H1 (cell line): ENCODE measurements around the gene NLRP10. TPM values are rescaled to one million over a fixed set of nuclear protein-coding genes. Genes with fewer than 3 reads are reported as not detected.

Source experiments
- CTCF ChIA-PET: fragments of 300-600 bp; sonication (Branson Sonifier 250); formaldehyde crosslinking; loops from one replicate; lab custom pipeline; 2021; ENCODE audit not compliant: partially characterized antibody; lab: Charles Lee
- POLR2A ChIA-PET: fragments of 300-600 bp; sonication (Branson Sonifier 250); formaldehyde crosslinking; loops from one replicate; lab custom pipeline; 2021; ENCODE audit warnings: inconsistent platforms; ENCODE audit not compliant: partially characterized antibody; lab: Charles Lee
- DNase-seq, 2 experiments: peaks; one replicate each; pipeline versions ENCODE4 v3.0.0 to v3.0.0-alpha.2; 2010 to 2022; ENCODE audit warnings: low spot score in 2 of 2, low read depth in 1 of 2, mixed read lengths in 1 of 2
- FAIRE-seq: peaks from 2 replicates; lab custom pipeline; 2011; peaks lifted over from hg19 to GRCh38; lab: Jason Lieb, UNC
- H2AFZ ChIP-seq: 2 replicates; pipeline ENCODE4 v1.8.1; 2012; ENCODE audit warnings: low read length, inconsistent platforms
- H2AK5ac ChIP-seq: 2 replicates; pipeline ENCODE4 v1.6.1; 2013; ENCODE audit warnings: low read depth, low read length
- H2BK120ac ChIP-seq: replicated peaks from 2 replicates; pipeline ENCODE3; 2013; ENCODE audit warnings: low read depth, low read length, inconsistent platforms
- H2BK12ac ChIP-seq: 2 replicates; pipeline ENCODE4 v1.6.1; 2013; ENCODE audit warnings: low read depth, low read length
- H2BK15ac ChIP-seq: 2 replicates; pipeline ENCODE4 v1.6.1; 2013; ENCODE audit warnings: low read length
- H2BK20ac ChIP-seq: 2 replicates; pipeline ENCODE4 v1.6.1; 2013; ENCODE audit warnings: low read length
- H2BK5ac ChIP-seq: 2 replicates; pipeline ENCODE4 v1.6.1; 2013; ENCODE audit warnings: low read depth, low read length
- H3K14ac ChIP-seq: 2 replicates; pipeline ENCODE4 v1.6.1; 2013; ENCODE audit warnings: inconsistent platforms; ENCODE audit not compliant: insufficient read length
- H3K18ac ChIP-seq: 2 replicates; pipeline ENCODE4 v1.6.1; 2013; ENCODE audit warnings: low read length; ENCODE audit errors: extremely low read depth
- H3K23ac ChIP-seq: 2 replicates; pipeline ENCODE4 v1.6.1; 2013; ENCODE audit warnings: inconsistent platforms; ENCODE audit not compliant: insufficient read length
- H3K23me2 ChIP-seq: 2 replicates; pipeline ENCODE4 v1.6.1; 2013; ENCODE audit warnings: low read depth, low read length
- H3K27ac ChIP-seq: 2 replicates; pipeline ENCODE4 v1.6.1; 2011; ENCODE audit warnings: low read depth, low read length, inconsistent platforms
- H3K27me3 ChIP-seq, 4 experiments: replicated peaks in 1 of 4; 1 replicate in 1 of 4; 2 replicates in 3 of 4; pipeline versions ENCODE4 v1.6.1 to v1.8.1; 2011 to 2013; ENCODE audit warnings: low read length in 3 of 4, mild to moderate bottlenecking in 3 of 4, inconsistent platforms in 2 of 4, mixed read lengths in 2 of 4, moderate library complexity in 1 of 4; ENCODE audit not compliant: control insufficient read depth in 3 of 4, insufficient read depth in 3 of 4; ENCODE audit errors: extremely low read depth in 1 of 4
- H3K36me3 ChIP-seq, 4 experiments: 2 replicates each; pipeline versions ENCODE4 v1.6.1 to v1.8.1; 2011 to 2013; ENCODE audit warnings: mild to moderate bottlenecking in 4 of 4, low read length in 3 of 4, moderate library complexity in 2 of 4, control low read depth in 1 of 4, inconsistent platforms in 1 of 4; ENCODE audit not compliant: insufficient read depth in 4 of 4, control insufficient read depth in 2 of 4
- H3K4ac ChIP-seq: replicated peaks from 2 replicates; pipeline ENCODE3; 2013; ENCODE audit warnings: low read length, low read depth, mixed read lengths, inconsistent platforms; ENCODE audit not compliant: insufficient read length
- H3K4me1 ChIP-seq, 4 experiments: replicated peaks in 1 of 4; 1 replicate in 1 of 4; 2 replicates in 3 of 4; pipeline versions ENCODE4 v1.6.1 to v1.8.1; 2011 to 2013; ENCODE audit warnings: low read length in 3 of 4, inconsistent platforms in 2 of 4, mixed read lengths in 1 of 4; ENCODE audit not compliant: insufficient read depth in 4 of 4, control insufficient read depth in 3 of 4
- H3K4me2 ChIP-seq, 2 experiments: 2 replicates each; pipeline versions ENCODE4 v1.6.1 to v1.8.1; 2011 to 2013; ENCODE audit warnings: low read depth in 2 of 2, low read length in 2 of 2, control low read depth in 1 of 2, inconsistent platforms in 1 of 2, mild to moderate bottlenecking in 1 of 2; ENCODE audit not compliant: insufficient read depth in 1 of 2
- H3K4me3 ChIP-seq, 4 experiments: fragments of 200-600, 300-600 bp in 1 of 4; sonication (generic), shearing (Covaris generic), sonication (Bioruptor Twin) in 1 of 4; 2 replicates each; pipeline versions ENCODE4 v1.5.1 to v1.8.1; 2011 to 2016; ENCODE audit warnings: low read length in 4 of 4, low read depth in 3 of 4, control low read depth in 2 of 4, inconsistent platforms in 2 of 4, mild to moderate bottlenecking in 2 of 4, mixed read lengths in 1 of 4, moderate library complexity in 1 of 4; ENCODE audit not compliant: insufficient read depth in 2 of 4; ENCODE audit errors: extremely low read depth in 1 of 4
- H3K56ac ChIP-seq: replicated peaks from 2 replicates; pipeline ENCODE3; 2013; ENCODE audit warnings: low read depth, mild to moderate bottlenecking, mixed read lengths, low read length, inconsistent platforms; ENCODE audit not compliant: insufficient read length
- H3K79me1 ChIP-seq: 2 replicates; pipeline ENCODE4 v1.6.1; 2013; ENCODE audit warnings: low read depth, low read length, control low read depth
- H3K79me2 ChIP-seq, 2 experiments: 2 replicates each; pipeline versions ENCODE4 v1.6.1 to v1.8.1; 2012 to 2013; ENCODE audit warnings: low read length in 2 of 2, mild to moderate bottlenecking in 2 of 2, inconsistent platforms in 1 of 2; ENCODE audit not compliant: insufficient read depth in 2 of 2, control insufficient read depth in 1 of 2
- H3K9ac ChIP-seq, 4 experiments: replicated peaks in 1 of 4; 1 replicate in 1 of 4; 2 replicates in 3 of 4; pipeline versions ENCODE4 v1.6.1 to v1.8.1; 2011 to 2013; ENCODE audit warnings: low read depth in 3 of 4, low read length in 3 of 4, control low read depth in 2 of 4, mild to moderate bottlenecking in 2 of 4, moderate library complexity in 2 of 4, inconsistent platforms in 1 of 4; ENCODE audit errors: extremely low read depth in 1 of 4
- H3K9me3 ChIP-seq, 2 experiments: 2 replicates each; pipeline versions ENCODE4 v1.6.1 to v1.8.1; 2012 to 2013; ENCODE audit warnings: mild to moderate bottlenecking in 2 of 2, moderate library complexity in 2 of 2, control low read depth in 1 of 2, inconsistent platforms in 1 of 2, low read depth in 1 of 2, low read length in 1 of 2, mixed read lengths in 1 of 2; ENCODE audit not compliant: insufficient read depth in 2 of 2
- H4K20me1 ChIP-seq, 2 experiments: replicated peaks in 1 of 2; 2 replicates each; pipeline versions ENCODE3 to v1.8.1; 2011 to 2013; ENCODE audit warnings: inconsistent platforms in 2 of 2, low read length in 2 of 2, mild to moderate bottlenecking in 1 of 2; ENCODE audit not compliant: insufficient read depth in 2 of 2, control insufficient read depth in 1 of 2
- H4K5ac ChIP-seq: 2 replicates; pipeline ENCODE4 v1.6.1; 2013; ENCODE audit warnings: low read length, low read depth, mixed read lengths, inconsistent platforms; ENCODE audit not compliant: insufficient read length
- H4K8ac ChIP-seq: 2 replicates; pipeline ENCODE4 v1.8.0; 2013; ENCODE audit warnings: mild to moderate bottlenecking, moderate library complexity, low read length, inconsistent platforms; ENCODE audit not compliant: insufficient read depth; ENCODE audit errors: extremely low read depth
- H4K91ac ChIP-seq: replicated peaks from 2 replicates; pipeline ENCODE3; 2013; ENCODE audit warnings: low read length, mixed read lengths, inconsistent platforms; ENCODE audit not compliant: insufficient read length
- BACH1 ChIP-seq: IDR thresholded peaks from 2 replicates; pipeline ENCODE4 v1.6.1; 2012; ENCODE audit warnings: low read length, improper control_type of control experiment
- EP300 ChIP-seq, 2 experiments: IDR thresholded peaks; 1 replicate in 1 of 2; 2 replicates in 1 of 2; pipeline ENCODE4 v1.6.1; 2011 to 2012; ENCODE audit warnings: low read depth in 2 of 2, low read length in 2 of 2, mild to moderate bottlenecking in 2 of 2, borderline replicate concordance in 1 of 2, inconsistent platforms in 1 of 2, moderate library complexity in 1 of 2
- GABPA ChIP-seq: IDR thresholded peaks from 2 replicates; pipeline ENCODE4 v1.6.1; 2011; ENCODE audit warnings: mild to moderate bottlenecking, low read length, moderate library complexity, borderline replicate concordance; ENCODE audit not compliant: insufficient read depth
- HDAC6 ChIP-seq: IDR thresholded peaks from one replicate; pipeline ENCODE4 v1.7.1; 2012; ENCODE audit warnings: low read depth, mild to moderate bottlenecking, inconsistent platforms, low read length, moderate library complexity
- KDM4A ChIP-seq: IDR thresholded peaks from one replicate; pipeline ENCODE4 v1.7.1; 2012; ENCODE audit warnings: low read depth, mild to moderate bottlenecking, moderate library complexity, low read length, inconsistent platforms; ENCODE audit not compliant: severe bottlenecking
- MAFK ChIP-seq: IDR thresholded peaks from 2 replicates; pipeline ENCODE4 v1.6.1; 2012; ENCODE audit warnings: low read depth, mild to moderate bottlenecking, improper control_type of control experiment, low read length
- MAX ChIP-seq: IDR thresholded peaks from 2 replicates; pipeline ENCODE4 v1.6.1; 2012; ENCODE audit warnings: inconsistent platforms
- SP1 ChIP-seq: IDR thresholded peaks from 2 replicates; pipeline ENCODE4 v1.6.1; 2011; ENCODE audit warnings: low read depth, low read length
- TAF1 ChIP-seq: IDR thresholded peaks from 2 replicates; pipeline ENCODE4 v1.6.1; 2011; ENCODE audit warnings: mild to moderate bottlenecking, low read depth, low read length
- TEAD4 ChIP-seq: IDR thresholded peaks from 2 replicates; pipeline ENCODE4 v1.6.1; 2012; ENCODE audit warnings: low read depth, low read length, inconsistent platforms, mixed read lengths
- WGBS, 2 experiments: shearing (Covaris generic) in 1 of 2; methylation state at CpG; one replicate each; pipeline versions ENCODE4 v1.1.6 to v1.1.7; 2013 to 2015; ENCODE audit warnings: low lambda C conversion rate in 2 of 2, mixed read lengths in 2 of 2, inconsistent platforms in 1 of 2, low coverage in 1 of 2, missing lambda C conversion rate in 1 of 2; ENCODE audit not compliant: insufficient replicate concordance in 2 of 2, insufficient coverage in 1 of 2, insufficient read length in 1 of 2; ENCODE audit errors: extremely low coverage in 1 of 2, missing lambda C conversion rate in 1 of 2; 5-methylcytosine and 5-hydroxymethylcytosine counted together
- polyA plus RNA-seq, 7 experiments: library from polyadenylated mRNA; depleted of rRNA in 3 of 7; stranded (reverse) in 5 of 7; unstranded in 2 of 7; fragments of >200 nt in 5 of 7; fragments of 200-250 nt in 2 of 7; gene quantifications; 1 replicate in 5 of 7; 2 replicates in 1 of 7; 4 replicates in 1 of 7; pipeline versions ENCODE4 v1.2.1 to v1.2.3, GENCODE V29; 2011 to 2013; ENCODE audit warnings: missing spikeins in 2 of 7, mixed read lengths in 2 of 7
- total RNA-seq: library from RNA; stranded (reverse); fragmentation: NEBNext Ultra II Directional; extraction: Animal tissue kit (Norgen Biotek cat#: 25700); gene quantifications from 2 replicates; pipeline ENCODE4 v1.2.1, GENCODE V29; 2021

The NLRP10 gene
- total and polyA plus RNA-seq, 2 of the 8 experiments (the other 6 are each of a cell fraction or from before 2014, with no cell fraction given), result 0.71 TPM; not detected in 1

DNA sequence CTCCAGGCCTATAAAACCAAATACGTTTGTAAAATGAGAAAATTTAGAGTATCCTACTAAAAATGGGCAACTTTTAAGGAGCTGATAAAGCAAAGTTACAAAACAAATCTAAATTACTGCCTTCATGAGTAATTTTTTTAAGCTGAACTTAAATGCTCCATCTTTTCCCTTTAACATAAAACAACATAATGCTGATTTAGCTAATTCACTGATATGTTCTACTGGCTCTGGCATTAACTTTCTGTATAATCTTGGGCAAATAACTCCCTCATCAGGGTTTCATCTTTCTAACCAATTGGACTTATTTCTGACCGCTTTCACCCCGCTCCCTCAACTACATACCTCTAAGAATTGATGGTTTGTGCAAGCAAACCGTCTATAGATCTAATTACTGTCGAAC lies 24.1 kb downstream of the NLRP10 start:
- WGBS, 2 experiments, result 61% methylated on average over 5 of the region's 5 CpGs; no CpG with 5 or more reads in 1 of the 2 experiments
- no peak overlapping the region for H2AFZ ChIP-seq
- H3K23ac ChIP-seq, result no peak overlapping the region
- no peak for DNase-seq
- no peak for FAIRE-seq
- H3K9me3 ChIP-seq, result no peaks in the 10 kb centered on the region
- no peaks in the 10 kb centered on the region for H3K27me3 ChIP-seq
- no peak overlapping the region for H3K4ac ChIP-seq
- ChIA-PET CTCF (no interaction called here), POLR2A (interaction anchor here (0.7 kb wide), 1 partner anchor 35 kb away, joined by 4 read pairs; no protein-coding TSS in a partner anchor)
- no peak overlapping the region for H4K8ac ChIP-seq
- H3K4me3 ChIP-seq, result no peak overlapping the region
- no peak overlapping the region for H3K9ac ChIP-seq
- no peak overlapping the region for H2BK15ac ChIP-seq
- no peaks in the 10 kb centered on the region for H4K20me1 ChIP-seq
- no peak overlapping the region for H4K91ac ChIP-seq
- no peak overlapping the region for H2BK120ac ChIP-seq
- H3K23me2 ChIP-seq, result no peaks in the 10 kb centered on the region
- H2BK5ac ChIP-seq, result no peak overlapping the region
- no peaks in the 10 kb centered on the region for H3K36me3 ChIP-seq
- H3K56ac ChIP-seq, result no peak overlapping the region
- no peak overlapping the region for H3K14ac ChIP-seq
- no peak overlapping the region for H3K18ac ChIP-seq
- H2AK5ac ChIP-seq, result no peak overlapping the region
- no peaks in the 10 kb centered on the region for H3K79me1 ChIP-seq
- no peak overlapping the region for H2BK20ac ChIP-seq
- H2BK12ac ChIP-seq, result no peak overlapping the region
- H3K27ac ChIP-seq, result no peak overlapping the region
- no peak overlapping the region for H3K4me2 ChIP-seq
- H3K4me1 ChIP-seq, result no peaks in the 10 kb centered on the region
- H4K5ac ChIP-seq, result no peak overlapping the region
- H3K79me2 ChIP-seq, result no peaks in the 10 kb centered on the region
- TF ChIP-seq EP300 (IDR thresholded peaks at IDR 0.05; ENCODE audit: borderline replicate concordance in 1 of 2, low read depth in 2 of 2, low read length in 2 of 2), result no peak
- no peak for TF ChIP-seq HDAC6
- TF ChIP-seq BACH1, result no peak
- TF ChIP-seq MAFK, result no peak
- TF ChIP-seq KDM4A, result no peak
- TF ChIP-seq SP1, result no peak
- no peak for TF ChIP-seq TEAD4
- TF ChIP-seq MAX, result no peak
- TF ChIP-seq GABPA, result no peak
- TF ChIP-seq TAF1, result no peak
